Eye (tissue), 1 donor: ENCODE data around the gene NUDT14.

Experiments
- DNase-seq: peaks from one replicate; pipeline ENCODE4 v3.0.0-alpha.2; 2015

NUDT14 gene

DNA sequence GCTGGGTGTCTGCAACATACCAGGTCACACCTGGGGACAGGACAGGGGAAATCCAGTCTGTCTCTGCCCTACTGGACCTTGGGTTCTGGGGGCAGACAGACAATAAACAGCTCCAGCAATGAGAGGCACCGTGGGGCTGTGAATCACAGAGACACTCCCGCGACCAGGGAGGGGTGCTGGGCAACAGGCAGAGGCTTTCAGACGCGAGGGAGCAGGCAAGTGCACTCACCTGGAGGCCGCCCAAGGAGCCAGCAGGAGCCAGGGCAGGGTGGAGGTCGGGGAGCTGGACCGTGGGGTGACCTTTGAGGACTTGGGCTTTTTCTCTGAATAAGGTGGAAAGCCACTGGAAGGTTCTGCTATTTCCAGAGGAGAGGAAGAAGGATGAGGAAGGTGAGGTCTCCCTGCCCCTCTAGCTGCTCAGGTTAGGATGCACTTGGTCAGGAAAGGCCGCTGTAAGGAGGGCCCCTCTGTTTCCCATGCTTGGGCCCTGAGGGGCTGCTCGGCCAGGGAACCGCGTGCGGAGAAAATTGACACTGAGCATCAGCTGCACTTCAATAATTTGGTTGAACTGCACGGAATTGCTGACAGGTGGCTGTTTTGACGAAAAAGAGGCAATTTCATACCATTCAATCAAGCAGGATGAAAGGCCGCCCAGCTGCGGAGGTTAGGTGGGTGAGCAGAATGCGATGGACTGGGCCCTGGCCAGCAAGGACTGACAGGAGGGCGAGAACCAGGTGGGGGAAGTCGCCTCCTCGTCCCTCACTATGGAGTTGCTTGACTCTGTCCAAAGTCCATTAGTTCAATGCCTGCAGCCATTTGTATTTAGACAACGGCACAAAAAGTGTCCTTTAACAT is 54.8 kb downstream of the NUDT14 start:
- DNase-seq = no peak

DNA sequence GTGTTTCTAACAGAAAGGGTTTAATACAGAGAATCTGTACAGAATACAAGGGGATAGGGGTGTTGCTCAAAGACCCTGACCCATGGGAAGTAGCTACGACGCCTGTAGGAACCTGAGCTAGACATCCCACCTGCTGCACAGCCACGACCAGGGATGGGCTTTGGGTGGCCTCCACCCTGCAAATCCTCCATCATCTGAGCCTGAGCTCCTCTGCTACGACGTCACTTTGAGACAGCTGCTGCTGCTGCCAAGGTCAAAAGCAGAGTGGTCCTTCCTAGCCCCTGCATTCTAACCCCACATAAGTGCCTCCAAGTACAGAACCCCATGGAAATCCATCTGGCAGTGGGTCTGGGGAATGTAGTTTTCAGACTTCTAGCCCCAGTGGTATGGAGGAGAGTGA is 56.3 kb downstream of the NUDT14 start:
- no peak for DNase-seq

DNA sequence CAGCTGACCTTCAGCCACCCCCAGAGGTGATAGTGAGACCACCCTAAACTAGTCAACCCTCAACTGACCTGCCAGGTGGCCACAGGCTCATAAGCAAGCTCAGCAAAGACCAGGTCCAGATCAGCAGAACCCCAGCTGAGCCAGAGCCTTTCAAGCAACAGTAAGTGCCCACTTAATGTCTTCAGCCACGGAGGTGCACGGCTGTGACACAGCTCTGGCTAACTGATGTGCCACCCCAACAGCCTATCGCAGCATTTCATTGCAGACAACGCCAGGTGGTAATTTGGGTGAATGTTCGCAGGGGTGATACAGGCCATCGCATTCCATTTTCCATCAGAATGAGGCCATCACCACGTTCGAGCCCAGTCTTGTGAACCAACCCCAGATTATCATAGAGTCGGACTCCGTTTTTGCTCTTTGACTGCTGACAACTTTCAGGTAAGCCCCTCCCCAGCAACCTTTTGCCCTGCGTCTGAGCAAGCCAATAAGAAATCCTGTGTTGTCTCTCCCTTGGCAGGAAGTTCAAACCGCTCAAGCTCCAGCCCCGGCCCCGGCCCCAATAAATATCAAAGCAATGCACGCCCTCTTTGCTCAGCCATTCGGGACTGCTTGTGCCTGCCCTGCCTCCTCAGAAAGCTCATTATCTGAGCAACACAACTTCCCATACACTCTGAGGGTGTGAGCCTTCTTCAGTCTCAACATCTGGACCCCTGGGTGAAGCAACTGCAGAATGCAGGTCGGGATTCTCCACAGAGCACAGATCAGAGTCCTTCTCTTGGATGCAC is 56.9 kb downstream of the NUDT14 start:
- no peak for DNase-seq

DNA sequence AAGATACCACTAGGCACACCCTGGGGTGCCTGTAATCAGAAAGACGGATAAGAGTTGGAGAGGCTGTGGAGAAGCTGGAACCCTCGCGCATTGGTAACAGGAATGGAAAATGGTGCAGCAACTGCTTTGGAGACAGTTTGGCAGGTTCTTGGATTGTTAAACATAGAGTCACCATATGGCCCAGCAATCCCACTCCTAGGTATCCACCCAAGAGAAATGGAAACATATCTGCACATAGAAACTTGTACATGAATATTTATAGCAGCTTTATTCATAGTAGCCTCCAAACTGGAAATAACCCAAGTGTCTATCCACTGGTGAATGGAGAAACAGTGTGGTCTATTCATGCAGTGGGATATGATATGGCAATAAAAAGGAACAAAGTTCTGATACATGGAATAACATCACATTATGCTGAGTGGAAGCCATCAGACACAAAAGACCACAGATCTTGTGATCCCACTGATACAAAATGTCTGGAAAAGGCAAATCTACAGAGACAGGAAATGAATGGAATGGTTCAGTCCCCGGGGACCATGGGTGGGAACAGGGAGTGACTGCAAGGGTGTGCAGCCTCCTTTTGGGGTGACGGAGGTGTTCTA is 57.9 kb downstream of the NUDT14 start:
- no peak for DNase-seq
